Stimulated activated CD8-positive, alpha-beta memory T cell treated with anti-CD3 and anti-CD28 coated beads, Interleukin-7, amount 100 ng/mL, for 1 hour (primary cell): Measurements from ENCODE around the gene MYT1.
"Not testable (repeated sequence)": the region's sequence is repeated elsewhere in the genome, so short reads cannot be mapped to it uniquely, and the experiment has no call there.

ENCODE experiments used
- DNase-seq, 2 donors: peaks; one replicate each; pipeline ENCODE4 v3.0.0-alpha.2; 2020; ENCODE audit warnings: low read depth in 2 of 2

MYT1 gene

DNA sequence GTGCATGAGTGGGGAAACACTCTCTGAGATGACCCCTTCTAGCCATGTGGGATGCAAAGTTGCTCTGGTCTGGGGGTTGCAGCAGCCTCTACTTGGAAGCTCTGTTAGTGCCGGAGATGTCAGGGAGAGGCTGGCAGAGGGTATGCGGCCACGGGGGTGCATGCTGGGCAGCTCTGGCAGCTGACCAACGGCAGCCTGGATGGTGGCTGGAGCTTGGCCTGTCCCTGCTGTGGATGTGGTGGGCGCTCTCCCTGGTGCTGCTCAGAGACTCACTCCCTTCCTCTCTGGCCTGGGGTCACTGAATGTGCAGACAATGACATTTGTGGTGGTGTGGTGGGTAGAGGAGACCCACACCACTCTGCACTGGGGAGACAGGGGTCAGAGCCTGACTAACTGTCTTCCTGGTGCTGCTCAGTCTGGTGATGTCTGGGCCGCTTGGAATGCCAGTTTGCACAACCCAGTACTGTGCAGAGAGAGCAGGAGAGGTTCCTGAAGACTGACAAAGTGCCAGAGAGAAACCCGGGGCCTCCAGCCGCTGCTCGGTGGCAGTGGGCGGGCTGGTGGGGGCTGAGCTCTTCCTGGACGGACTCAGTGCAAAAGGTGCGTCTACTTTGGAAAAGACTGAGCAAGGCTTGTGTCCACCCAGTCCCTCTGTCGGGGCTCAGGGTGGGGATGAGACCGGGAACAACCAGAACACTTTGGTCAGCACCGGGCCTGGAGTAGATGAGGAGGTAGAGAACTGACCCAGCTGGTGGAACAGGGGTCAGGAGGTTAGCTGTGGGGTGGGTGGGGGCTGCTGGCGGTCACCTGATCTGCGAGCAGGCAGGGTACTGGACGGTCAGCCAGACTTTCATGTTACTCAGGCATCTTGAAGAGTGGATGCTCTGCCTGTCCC is 2.7 kb downstream of the MYT1 start:
- no peak for DNase-seq

DNA sequence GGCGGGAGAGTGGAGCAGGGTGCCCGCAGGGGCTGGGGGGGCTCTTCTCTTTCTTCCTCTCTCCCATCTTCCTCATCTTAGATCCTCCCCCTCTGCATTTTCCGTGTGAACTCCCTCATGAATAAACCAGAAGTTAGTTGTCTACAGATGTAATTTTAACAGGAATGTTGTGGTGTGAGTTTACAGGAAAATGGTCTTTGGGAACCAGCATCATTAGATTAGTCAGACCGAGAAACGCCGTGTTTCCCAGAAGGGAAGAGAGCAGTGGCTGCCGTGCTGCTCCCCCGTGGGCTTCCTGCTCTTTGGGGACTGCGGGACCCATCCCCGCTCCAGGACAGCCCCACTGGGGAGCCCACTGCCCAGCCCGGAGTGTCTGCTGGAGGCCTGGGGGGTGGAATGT is 3.4 kb downstream of the MYT1 start:
- no peak for DNase-seq

DNA sequence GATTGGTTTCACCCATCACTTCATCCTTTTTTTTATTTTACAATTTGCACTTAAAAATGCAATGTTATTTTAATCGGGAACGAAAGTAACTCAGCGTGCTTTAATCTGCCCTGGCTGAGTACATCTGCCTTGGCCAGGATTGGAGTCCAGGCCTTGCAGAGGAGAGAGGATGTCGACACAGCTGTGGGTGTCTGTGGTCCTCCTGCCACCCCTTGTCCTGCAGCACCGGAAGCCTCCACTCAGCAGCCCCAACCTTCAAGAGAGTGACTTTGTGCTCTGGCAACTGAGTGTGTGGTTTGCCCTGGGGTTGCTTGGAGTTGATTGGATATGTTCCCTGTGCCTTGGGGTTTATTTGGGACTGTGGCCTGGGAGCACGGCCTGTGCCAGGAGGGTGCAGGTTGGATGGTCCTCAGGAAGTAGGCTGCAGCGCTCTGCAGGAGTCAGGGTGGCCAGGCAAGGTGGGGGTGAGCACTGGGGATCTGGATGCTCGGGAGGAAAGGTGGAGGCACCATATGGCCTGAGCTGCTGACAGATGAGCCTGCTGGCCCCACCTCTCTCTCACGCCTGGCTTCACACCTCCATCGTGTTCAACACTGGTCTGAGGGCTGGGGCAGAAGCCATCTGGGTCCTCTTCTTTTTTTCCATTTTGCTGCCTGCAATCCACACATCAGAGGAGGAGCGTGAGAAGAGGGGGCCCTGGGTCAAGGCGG is 4.3 kb downstream of the MYT1 start:
- no peak for DNase-seq

DNA sequence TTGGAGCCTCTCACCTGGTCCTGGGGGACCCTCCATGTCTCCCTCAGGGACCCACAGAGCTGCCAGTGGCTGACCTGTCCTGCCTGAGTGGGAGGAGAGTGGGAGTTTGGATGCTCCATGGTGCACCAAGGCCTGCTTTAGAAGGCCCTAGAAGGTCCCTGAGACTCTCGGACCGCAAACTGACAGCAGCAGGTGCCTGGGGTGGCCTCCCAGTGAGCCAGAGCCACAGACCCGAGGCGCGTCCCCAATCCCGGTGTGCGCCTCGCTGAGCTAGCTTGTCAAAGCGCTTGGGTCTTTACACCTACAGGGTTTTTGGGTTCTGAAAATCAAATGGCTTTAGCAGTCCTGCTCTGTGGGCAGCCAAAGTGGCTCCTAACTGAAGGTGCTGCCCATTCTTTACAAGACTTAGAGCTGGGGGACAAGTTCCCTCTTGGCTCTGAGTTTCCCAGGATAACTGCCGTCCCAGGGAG is 4.9 kb downstream of the MYT1 start:
- no peak for DNase-seq

DNA sequence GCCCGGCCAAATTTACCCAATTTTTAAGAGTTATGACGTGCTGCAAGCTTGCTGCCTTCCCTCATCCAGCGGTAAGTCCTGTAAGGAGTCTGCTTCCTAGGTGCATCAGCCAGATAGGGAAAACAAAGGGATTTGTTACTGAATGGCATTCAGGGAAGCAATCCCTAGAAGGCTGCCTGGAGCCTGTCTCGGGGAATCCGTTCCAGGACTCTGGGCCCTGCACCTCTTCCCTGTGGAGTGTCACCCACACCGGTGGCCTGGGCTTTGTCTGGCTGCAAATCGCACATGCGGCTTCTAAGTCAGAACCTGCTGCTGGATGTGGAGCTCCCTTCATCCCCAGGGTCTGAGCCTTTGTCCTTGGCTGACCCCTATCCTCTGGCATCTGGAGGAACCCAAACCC is 7.0 kb downstream of the MYT1 start:
- DNase-seq, result no peak

DNA sequence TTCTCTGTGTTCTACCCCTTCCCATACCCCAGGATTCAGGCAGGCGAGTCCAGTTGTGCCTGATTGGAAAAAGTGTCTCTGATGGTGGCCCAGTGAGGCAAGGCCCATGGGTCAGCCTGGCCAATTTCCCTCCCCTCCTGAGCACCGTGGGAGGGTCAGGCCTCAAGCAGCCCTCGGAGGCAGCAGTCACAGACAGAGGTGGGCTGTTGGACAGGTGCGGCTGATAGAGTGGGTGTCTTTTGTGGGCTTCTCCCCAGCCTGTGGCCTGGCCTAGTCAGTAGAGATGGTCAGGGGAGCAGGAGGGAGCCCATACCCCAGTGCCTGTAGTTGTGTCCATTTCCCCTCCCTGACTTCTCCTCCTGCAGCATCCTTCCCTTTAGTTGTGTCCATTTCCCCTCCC is 8.9 kb downstream of the MYT1 start:
- no peak for DNase-seq

DNA sequence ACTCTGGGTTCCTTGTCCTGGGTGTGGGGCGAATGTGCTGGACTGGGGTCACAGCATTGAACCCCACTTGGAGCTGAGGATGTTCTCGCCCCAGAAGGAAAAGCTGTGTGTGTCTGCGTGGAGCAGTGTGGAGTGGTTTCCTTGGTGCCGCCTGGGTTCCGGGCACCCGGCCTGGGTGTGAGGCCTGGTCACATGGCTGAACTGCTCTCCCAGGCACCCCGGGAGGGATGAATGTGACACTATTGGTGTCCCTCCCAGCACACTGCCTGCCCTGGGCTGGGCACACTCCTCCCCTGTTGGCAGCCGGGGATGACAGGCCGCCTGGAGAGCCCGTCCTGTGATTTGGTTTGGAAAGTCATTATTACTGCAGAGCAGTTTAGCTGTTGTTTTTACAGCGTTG is 12.3 kb downstream of the MYT1 start:
- no peak for DNase-seq

DNA sequence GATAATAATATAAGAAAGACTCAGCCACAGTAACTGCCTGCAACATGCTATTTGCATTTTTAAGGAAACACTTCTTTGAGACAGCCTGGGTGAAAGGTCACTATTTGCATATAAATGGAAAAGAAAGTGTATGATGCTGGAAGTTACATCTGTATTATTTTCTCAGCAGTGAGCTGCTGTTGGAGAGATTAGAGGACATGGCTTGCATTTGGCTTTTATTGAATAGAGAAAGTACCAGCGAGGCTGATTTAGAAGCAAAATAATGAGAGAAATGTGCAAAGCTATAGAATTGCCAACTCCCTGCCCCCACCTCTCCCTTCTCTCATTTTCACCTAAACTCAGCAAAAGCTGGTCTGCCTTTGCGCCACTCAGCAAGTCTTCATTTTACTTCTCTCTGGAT is 12.7 kb downstream of the MYT1 start:
- no peak for DNase-seq

DNA sequence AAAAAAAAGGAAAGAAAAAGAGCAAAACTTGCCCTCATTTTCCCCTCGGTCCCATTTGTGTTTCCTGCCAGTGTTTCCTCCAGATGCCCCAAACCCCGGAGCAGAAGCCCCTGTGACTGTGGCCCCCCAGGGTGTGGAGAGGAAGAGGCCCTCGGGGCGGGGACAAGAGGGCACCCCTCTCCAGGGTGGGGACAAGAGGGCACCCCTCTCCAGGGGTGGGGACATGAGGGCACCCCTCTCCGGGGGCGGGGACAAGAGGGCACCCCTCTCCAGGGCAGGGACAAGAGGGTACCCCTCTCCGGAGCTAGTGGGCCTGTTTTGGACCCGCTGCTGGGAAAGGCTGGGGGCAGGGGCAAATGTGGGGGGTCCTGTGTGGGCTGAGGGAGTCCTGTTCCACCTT is 13.1 kb downstream of the MYT1 start:
- DNase-seq, result no peak

DNA sequence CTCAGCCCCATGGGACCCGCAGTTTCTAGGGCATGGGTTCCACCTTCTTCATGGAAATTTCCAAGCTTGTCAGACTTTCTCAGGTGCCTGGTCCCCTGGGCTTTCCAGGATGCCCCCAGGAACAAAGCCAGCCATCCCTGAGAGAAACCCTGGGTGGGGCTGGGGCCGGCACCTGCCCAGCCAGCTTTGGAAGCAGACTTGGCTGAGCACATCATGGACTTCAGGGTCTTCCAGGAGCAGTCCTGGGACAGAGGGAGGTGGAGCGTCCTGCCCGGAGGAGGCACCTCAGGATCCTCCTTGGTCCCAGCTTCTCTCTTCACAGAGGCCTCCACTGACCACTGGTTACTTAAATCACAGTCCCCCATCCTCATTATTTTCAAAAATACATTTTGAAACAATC is 13.5 kb downstream of the MYT1 start:
- DNase-seq, result no peak

DNA sequence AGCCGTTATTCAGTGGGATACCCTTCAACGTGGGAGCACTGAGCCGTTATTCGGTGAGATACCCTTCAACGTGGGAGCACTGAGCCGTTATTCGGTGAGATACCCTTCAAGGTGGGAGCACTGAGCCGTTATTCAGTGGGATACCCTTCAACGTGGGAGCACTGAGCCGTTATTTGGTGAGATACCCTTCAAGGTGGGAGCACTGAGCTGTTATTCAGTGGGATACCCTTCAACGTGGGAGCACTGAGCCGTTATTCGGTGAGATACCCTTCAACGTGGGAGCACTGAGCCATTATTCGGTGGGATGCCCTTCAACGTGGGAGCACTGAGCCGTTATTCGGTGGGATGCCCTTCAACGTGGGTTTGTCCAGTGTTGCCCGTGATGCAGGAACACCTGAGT is 14.7 kb downstream of the MYT1 start:
- not testable (repeated sequence) for DNase-seq

DNA sequence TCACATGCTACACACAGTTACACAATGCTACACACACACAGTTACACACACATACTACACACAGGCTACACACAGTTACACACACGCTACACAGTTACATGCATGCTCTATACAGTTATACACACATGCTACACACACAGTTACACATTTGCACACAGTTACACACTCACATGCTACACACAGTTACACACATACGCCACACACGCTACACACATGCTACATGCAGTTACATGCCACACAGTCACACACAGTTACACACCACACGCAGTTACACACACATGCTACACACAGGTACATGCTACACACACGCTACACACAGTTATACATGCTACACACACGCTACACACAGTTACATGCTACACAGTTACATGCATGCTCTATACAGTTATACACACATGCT is 15.6 kb downstream of the MYT1 start:
- no peak for DNase-seq

DNA sequence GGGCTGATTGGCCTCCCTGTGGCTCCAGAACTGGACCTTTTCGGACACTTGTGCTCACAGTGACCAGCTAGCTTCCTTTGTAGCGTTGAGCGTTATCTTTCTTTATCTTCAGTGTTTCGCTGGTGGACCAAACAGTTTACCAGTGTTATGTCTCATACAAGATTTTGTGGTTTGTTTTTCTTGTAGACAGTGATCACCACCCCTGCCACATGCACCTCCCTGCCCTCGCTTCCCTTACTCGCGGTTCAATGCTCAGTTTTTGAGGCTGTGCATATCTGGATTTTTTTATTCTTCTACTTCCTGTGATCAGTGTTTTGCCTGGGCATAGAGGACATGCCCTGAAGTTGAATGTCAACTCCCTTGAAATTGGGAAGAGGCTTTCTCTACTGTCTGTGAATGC is 16.4 kb downstream of the MYT1 start:
- DNase-seq, result no peak

DNA sequence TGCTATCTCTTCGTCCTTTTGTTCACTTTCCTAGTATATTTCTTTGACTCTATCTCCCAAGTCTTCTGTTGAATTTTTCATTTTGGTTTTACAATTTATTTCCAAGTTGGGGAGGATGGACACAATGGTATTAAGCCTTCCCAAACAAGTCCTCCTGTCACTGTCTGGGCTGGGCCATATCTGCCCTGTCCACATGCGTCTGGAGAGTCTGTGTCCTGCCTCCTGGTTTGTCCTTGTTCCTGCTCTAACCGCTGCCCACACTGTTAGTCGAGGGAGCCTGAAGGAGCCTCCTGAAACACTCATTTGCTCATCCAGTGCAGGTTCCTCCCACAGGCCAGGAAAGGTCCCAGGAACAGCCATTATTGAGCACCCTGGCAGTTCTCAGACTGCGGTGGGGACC is 17.1 kb downstream of the MYT1 start:
- DNase-seq, result no peak

DNA sequence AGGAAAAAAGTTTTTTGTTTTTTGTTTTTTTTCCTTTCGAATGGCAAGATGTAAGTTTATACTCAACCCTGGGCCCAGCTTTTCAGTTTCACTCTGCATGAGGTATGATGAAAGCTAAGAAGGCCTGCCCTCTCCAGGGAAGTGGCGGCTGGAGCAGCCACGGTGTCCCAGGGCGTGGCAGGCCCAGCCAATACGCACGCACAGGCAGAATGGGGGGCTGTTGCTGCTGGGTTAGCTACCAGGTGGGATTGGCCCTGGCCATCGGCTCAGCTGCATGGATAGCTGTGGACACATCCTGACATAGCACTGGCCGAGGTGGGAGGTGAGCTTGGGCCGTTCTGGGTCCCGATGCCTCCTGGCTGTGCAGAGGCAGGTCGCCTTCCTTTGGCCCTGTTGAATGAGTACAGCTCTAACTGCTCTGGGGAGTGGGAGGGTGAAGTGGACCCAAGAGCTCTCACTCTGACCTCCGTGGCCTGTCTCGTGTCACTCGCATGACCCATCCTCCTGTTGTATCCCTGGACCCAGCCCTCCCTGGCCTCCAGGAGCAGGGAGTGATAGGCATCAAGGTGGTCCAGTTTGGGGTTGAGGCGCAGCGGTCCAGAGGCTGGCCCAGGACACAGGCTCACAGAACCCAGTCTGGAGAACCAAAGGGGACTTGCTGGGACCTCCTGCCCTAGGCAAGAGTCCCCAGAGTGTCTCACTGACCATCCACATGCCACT is 18.1 kb downstream of the MYT1 start:
- no peak for DNase-seq

DNA sequence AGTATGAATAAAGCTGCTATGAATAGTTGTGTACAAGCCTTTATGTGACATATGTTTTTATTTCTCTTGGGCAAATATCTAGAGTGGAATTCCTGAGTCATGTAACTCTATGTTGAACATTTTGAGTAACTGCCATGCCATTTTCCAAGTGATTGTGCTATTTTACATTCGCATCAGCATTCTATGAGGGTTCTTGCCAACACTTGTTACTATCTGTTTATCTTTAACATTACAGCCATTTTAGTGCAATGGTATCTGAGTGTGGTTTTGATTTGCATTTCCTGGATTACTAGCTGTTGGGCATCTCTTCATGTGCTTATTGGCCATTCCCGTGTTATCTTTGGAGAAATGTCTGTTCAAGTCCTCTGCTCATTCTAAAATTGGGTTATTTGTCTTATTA is 19.1 kb downstream of the MYT1 start:
- DNase-seq, result no peak

DNA sequence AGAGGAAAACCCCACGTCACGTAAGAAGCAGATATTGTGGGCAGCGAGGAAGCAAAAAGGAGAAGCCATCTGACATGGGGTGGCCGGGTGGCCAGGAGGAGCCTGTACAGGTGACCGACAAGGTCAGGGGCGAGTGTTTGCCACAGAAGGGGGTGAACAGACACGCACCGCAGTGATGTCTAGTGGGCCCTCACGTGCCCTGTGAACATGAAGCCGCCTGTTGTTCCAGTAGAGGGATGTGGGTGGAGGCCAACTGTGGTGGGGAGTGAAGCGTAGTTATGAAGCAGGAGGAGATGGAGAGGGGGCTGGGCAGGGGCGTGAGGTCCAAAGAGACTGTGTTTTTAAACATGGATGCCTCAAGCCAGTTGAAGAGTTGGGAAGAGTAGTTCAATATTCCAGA is 20.5 kb downstream of the MYT1 start:
- no peak for DNase-seq

DNA sequence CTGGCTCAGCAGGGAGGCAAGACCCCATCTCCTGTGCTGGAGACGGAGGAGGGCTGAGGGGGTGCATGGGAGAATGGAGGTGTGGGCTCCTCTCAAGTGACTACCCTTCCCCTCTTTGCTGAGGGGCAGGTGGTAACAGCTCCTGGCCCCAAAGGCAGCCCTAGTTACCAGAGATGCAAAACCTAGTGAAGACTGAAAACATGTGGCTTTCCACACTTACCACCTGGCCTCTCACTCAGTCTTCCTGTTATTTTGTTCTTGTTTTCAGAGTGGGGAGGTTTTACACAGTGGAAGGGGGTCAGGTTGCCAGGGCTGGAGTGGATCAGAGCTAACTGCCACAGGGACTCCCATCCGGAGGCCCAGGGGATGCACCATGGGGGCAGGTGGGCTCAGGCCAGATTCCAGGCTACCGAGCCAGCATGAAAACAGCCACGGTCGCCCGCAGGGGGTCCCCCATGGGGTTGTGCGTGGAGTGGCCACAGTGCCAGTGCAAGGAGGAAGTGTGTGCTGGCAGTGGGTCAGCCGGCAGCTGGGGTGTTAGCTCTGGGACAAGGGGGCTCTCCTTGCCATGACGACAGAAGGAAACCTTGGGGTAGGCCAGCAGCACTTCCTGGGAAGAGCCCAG is 21.1 kb downstream of the MYT1 start:
- DNase-seq, result no peak

DNA sequence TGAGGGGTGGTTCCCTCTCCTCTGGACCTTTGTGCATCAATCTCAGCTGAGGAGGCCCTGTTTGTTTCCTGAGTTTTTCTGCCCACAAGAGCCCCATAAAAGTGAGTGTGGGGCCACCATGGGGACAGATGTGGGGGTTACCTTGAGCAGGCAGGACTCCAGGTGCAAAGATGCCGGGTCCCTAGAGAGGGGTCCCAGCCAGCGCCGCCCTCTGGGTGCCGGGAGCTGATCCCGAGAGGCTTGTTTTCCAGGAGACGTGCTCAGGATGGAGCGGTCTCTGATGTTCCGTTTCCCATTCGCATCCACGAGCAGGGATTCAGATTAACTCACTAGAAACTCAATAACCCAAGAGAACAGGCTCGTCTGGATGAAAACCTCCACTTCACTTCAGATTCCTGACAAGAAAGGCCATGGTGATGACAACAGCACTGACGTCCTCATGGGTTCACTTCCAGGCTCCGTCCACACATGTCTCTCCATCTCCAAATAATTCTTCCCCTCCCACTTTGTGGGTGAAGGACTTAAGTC is 21.9 kb downstream of the MYT1 start:
- no peak for DNase-seq

DNA sequence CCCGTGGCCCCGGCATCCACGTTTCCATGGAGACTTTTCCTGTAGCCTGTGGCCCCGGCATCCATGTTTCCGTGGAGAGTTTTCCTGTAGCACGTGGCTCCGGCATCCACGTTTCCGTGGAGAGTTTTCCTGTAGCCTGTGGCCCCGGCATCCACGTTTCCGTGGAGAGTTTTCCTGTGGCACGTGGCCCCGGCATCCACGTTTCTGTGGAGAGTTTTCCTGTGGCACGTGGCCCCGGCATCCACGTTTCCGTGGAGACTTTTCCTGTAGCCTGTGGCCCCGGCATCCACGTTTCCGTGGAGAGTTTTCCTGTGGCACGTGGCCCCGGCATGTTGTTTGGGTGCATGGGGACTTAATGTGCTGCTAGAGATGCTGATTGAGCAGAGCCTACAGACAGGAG is 23.0 kb downstream of the MYT1 start:
- DNase-seq, result not testable (repeated sequence)

DNA sequence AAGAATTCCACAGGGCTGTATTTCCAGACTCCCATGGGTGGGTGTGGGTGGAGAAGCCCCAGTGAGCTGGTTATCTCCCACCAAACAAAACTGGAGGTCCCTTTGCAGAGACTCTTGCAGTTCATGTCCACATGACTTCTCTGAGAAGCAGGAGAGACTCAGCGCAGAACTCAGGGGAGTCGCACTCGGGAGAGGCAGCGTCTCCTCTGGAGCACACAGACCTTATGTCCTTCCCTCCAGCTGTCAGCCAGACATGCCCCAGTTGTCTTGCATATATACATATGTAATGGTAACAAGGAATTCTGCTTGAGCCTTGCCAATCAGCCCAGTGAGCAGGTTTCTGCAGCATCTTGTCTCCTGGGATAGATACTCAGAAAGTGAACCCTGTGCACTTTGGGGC is 23.8 kb downstream of the MYT1 start:
- no peak for DNase-seq
